ENCODE data around the gene SECISBP2. TPM values are rescaled to one million over a fixed set of nuclear protein-coding genes. Genes with fewer than 3 reads are reported as not detected.

Gene SECISBP2
- total and polyA plus RNA-seq, 2 donors (not counting 1 experiment from before 2014, with no cell fraction given) = 23.0 to 33.0 TPM

GRCh38 chr9:89361031-89361430 is 42.7 kb downstream of the SECISBP2 start:
- H3K27ac ChIP-seq (ENCODE audit: insufficient read depth, low read length) = no peak overlapping the region
- no peaks in the 10 kb centered on the region for H3K4me1 ChIP-seq (ENCODE audit: control insufficient read depth, extremely low read depth, insufficient read depth, low read length)
- no peaks in the 10 kb centered on the region for H4K20me1 ChIP-seq (ENCODE audit: control insufficient read depth, extremely low read depth, insufficient read depth, low read length)
- no peaks in the 10 kb centered on the region for H3K27me3 ChIP-seq (ENCODE audit: control insufficient read depth, insufficient read depth, low read length)
- H3K9me3 ChIP-seq (ENCODE audit: control insufficient read depth, insufficient read depth, low read depth, low read length) = no peaks in the 10 kb centered on the region
- no peak overlapping the region for H3K9ac ChIP-seq (ENCODE audit: insufficient read depth, low read length)
- no peak overlapping the region for H2AFZ ChIP-seq (ENCODE audit: low read length)
- H3K79me2 ChIP-seq (ENCODE audit: control insufficient read depth, insufficient read depth, low read length) = no peaks in the 10 kb centered on the region
- peaks cover 6% of the 10 kb centered on the region for H3K36me3 ChIP-seq (ENCODE audit: control insufficient read depth, insufficient read depth, low read length)
- H3K4me2 ChIP-seq (ENCODE audit: extremely low read depth, insufficient read depth, low read length) = no peak overlapping the region
- H3K4me3 ChIP-seq (replicated peaks in 1 of 4; ENCODE audit: control extremely low read depth in 1 of 4, insufficient read depth in 1 of 4, low read depth in 3 of 4, low read length in 4 of 4) = no peak overlapping the region
- no peak for DNase-seq (ENCODE audit: low read depth in 2 of 2)
- TF ChIP-seq EZH2 (IDR thresholded peaks at IDR 0.05; ENCODE audit: low read length, missing control alignments) (no peak), CTCF (conservative IDR thresholded peaks at IDR 0.05 in 1 of 2, IDR thresholded peaks at IDR 0.05 in 1 of 2; ENCODE audit: low read depth in 1 of 2, low read length in 2 of 2) (no peak)

GRCh38 chr9:89361816-89362646 is 43.7 kb downstream of the SECISBP2 start:
- H3K4me1 ChIP-seq (ENCODE audit: control insufficient read depth, extremely low read depth, insufficient read depth, low read length) = no peaks in the 10 kb centered on the region
- H3K9me3 ChIP-seq (ENCODE audit: control insufficient read depth, insufficient read depth, low read depth, low read length) = no peaks in the 10 kb centered on the region
- no peak overlapping the region for H2AFZ ChIP-seq (ENCODE audit: low read length)
- H3K27ac ChIP-seq (ENCODE audit: insufficient read depth, low read length) = no peak overlapping the region
- no peaks in the 10 kb centered on the region for H3K27me3 ChIP-seq (ENCODE audit: control insufficient read depth, insufficient read depth, low read length)
- peaks cover 5% of the 10 kb centered on the region for H3K36me3 ChIP-seq (ENCODE audit: control insufficient read depth, insufficient read depth, low read length)
- H3K9ac ChIP-seq (ENCODE audit: insufficient read depth, low read length) = no peak overlapping the region
- no peaks in the 10 kb centered on the region for H3K79me2 ChIP-seq (ENCODE audit: control insufficient read depth, insufficient read depth, low read length)
- TF ChIP-seq CTCF (conservative IDR thresholded peaks at IDR 0.05 in 1 of 2, IDR thresholded peaks at IDR 0.05 in 1 of 2; ENCODE audit: low read depth in 1 of 2, low read length in 2 of 2) (no peak), EZH2 (IDR thresholded peaks at IDR 0.05; ENCODE audit: low read length, missing control alignments) (no peak)
- no peak overlapping the region for H3K4me3 ChIP-seq (replicated peaks in 1 of 4; ENCODE audit: control extremely low read depth in 1 of 4, insufficient read depth in 1 of 4, low read depth in 3 of 4, low read length in 4 of 4)
- no peak overlapping the region for H3K4me2 ChIP-seq (ENCODE audit: extremely low read depth, insufficient read depth, low read length)
- no peaks in the 10 kb centered on the region for H4K20me1 ChIP-seq (ENCODE audit: control insufficient read depth, extremely low read depth, insufficient read depth, low read length)
- DNase-seq (ENCODE audit: low read depth in 2 of 2) = no peak

GRCh38 chr9:89362647-89363310 is 44.5 kb downstream of the SECISBP2 start:
- no peaks in the 10 kb centered on the region for H3K79me2 ChIP-seq (ENCODE audit: control insufficient read depth, insufficient read depth, low read length)
- no peak for TF ChIP-seq EZH2 (IDR thresholded peaks at IDR 0.05; ENCODE audit: low read length, missing control alignments)
- no peak for TF ChIP-seq CTCF (conservative IDR thresholded peaks at IDR 0.05 in 1 of 2, IDR thresholded peaks at IDR 0.05 in 1 of 2; ENCODE audit: low read depth in 1 of 2, low read length in 2 of 2)

More at GRCh38 chr9:89362647-89363310, 44.5 kb downstream of the SECISBP2 start:
- Histone ChIP-seq H3K9ac (ENCODE audit: insufficient read depth, low read length) (no peak overlapping the region), H4K20me1 (ENCODE audit: control insufficient read depth, extremely low read depth, insufficient read depth, low read length) (no peaks in the 10 kb centered on the region), H3K27ac (ENCODE audit: insufficient read depth, low read length) (no peak overlapping the region), H3K9me3 (ENCODE audit: control insufficient read depth, insufficient read depth, low read depth, low read length) (no peaks in the 10 kb centered on the region), H3K36me3 (ENCODE audit: control insufficient read depth, insufficient read depth, low read length) (peaks cover 5% of the 10 kb centered on the region), H3K4me1 (ENCODE audit: control insufficient read depth, extremely low read depth, insufficient read depth, low read length) (no peaks in the 10 kb centered on the region), H2AFZ (ENCODE audit: low read length) (no peak overlapping the region), H3K4me2 (ENCODE audit: extremely low read depth, insufficient read depth, low read length) (no peak overlapping the region), H3K4me3 (replicated peaks in 1 of 4; ENCODE audit: control extremely low read depth in 1 of 4, insufficient read depth in 1 of 4, low read depth in 3 of 4, low read length in 4 of 4) (no peak overlapping the region), H3K27me3 (ENCODE audit: control insufficient read depth, insufficient read depth, low read length) (no peaks in the 10 kb centered on the region)
- DNase-seq (ENCODE audit: low read depth in 2 of 2) = no peak

All from fibroblast of lung (primary cell).